Right lung (tissue), 5 donors: Measurements from ENCODE around the gene ACSL6. TPM values are rescaled to one million over a fixed set of nuclear protein-coding genes. Genes with fewer than 3 reads are reported as not detected.

ENCODE experiments used
- DNase-seq, 2 donors: peaks; one replicate each; pipeline ENCODE4 v3.0.0-alpha.2; 2013
- polyA plus RNA-seq, 5 donors: library from polyadenylated mRNA; unstranded; fragments of 120-200 nt; gene quantifications; one replicate each; pipeline versions ENCODE4 v1.2.1 to v1.2.3, GENCODE V29; 2013; ENCODE audit warnings: inconsistent platforms in 1 of 5, low replicate concordance in 1 of 5; ENCODE audit not compliant: insufficient read length in 5 of 5, insufficient read depth in 1 of 5

Gene ACSL6
- polyA plus RNA-seq, 5 donors = 0.35 to 2.7 (median 1.0) TPM

DNA sequence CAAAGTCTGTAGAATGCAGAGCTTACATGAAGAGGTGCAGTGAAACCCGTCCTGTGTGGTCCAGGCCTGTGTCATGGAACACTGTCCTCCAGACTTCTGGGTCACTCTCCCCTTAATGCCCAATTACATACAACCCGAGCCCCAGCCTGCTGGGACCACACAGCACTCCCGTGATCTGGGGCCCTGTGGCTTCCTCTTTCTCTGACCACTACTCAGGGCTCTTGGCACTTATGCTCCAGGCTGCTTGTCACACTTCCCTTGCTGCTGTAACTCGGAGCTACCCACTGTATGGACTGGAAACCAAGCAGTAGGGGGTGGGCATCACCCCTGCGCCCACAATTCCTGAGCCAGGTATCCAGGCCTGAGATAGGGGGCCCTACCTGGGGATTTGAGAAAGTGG lies 38.7 kb upstream of the ACSL6 start:
- DNase-seq = no peak

DNA sequence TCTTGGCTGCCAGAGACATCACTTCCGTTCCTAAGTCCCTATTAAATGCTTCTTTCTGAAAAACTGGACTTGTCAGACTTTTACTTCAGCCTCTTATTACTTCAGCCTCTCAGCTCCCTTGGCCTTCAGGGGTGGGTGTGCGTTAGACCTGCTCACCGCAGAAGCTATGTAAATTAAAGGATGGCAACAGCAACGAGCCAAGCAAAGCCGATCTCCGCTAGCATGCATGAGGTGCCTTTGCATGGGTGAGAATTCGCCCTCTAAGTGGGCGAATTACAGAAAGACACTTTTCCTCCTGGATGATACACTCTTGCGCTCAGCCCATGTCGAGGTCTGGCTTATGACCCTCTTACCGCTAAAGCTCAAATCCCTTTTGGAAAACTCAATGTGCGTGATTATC lies 38.1 kb upstream of the ACSL6 start:
- no peak for DNase-seq

DNA sequence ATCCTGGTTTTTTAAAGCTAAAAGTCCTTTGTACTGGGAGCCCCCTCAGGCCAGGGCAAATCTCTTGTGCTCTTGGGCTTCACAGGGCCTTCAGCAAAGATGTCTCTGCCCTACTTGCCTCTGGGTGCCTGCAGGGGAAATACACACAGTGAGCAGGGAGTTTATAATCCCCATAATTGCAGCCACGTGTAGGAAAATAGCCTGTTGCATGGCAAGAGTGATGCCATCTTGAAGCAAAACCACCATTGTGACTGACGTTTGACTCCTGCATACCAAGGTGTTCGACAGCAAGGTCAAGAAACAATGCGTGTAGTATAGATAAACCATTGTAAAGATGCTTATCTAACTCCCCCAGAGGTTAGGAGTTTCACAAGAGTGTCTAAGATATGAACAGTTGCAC lies 37.6 kb upstream of the ACSL6 start:
- no peak for DNase-seq

DNA sequence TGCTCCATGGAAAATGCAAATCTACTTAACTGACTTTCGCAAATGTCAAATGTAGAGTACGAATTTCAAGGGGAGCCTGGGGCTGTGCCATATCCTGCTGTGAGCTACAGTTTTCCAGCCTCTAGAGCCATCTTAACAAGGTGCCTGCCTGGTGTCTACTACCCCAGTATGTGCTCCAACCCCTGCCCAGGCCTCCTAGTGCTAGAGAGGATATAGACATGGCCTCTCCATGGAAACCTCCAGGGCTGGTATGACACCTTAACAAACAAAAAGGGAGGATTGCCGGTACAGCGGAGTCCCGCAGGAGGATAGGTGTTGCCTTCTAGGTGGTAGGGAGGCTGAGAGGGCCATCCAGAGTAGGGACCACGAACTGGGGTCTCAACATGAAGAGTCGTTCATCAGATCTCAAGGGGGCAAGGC lies 35.4 kb upstream of the ACSL6 start:
- DNase-seq = no peak

DNA sequence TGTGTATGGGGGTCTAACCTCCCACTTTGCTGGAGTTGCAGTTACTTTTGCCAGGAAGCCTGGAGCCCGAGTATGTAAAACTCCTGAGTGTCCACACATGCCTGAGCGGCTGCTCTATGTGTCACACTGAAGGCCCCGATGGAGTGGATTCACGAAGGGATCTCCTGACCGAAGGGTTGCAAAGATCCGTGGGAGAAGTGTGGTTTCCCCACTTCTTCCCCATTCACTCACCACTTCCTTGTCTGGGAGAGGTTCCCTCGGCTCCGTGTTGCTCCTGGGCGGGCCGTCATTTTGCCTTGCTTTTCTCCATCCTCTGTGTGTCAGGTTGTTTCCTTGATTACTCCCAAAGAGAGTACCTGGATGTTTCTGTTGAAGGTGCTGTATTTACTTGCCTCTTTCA lies 32.7 kb upstream of the ACSL6 start:
- DNase-seq = no peak

DNA sequence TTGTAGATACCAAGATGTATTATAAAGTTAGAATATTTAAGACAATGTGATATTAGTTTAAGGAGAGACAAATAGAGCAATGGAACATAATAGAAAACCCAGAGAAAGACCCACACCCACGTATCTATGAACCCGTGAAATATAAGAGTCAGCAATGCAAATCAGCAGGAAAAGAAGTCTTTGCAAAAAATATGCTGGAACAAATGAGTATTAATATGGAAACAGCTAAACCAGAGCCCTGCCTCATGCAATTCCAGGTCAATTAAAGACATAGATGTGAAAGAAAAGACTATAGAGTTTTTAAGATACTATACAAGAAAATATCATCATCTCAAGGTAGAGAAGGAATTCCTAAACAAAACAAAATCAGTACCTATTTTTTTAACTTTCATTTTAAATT lies 25.9 kb upstream of the ACSL6 start:
- no peak for DNase-seq

DNA sequence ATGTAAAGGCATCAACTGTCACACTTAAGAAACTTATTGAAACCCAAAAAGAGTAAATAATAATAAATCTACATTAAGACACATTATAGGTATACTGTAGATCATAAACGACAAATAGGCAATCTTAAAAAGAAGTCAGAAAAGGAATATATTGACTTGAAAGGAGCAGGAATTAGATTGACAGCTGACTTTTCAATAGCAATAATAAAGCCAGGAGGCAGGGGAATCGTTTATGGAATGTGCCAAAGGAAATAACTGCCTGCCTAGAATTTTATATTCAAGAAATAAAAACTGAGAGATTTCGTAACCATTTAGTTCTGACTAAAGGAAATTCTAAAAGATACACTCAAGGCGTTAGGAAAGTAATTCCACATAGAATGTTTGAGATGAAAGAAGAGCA lies 21.7 kb upstream of the ACSL6 start:
- no peak for DNase-seq

DNA sequence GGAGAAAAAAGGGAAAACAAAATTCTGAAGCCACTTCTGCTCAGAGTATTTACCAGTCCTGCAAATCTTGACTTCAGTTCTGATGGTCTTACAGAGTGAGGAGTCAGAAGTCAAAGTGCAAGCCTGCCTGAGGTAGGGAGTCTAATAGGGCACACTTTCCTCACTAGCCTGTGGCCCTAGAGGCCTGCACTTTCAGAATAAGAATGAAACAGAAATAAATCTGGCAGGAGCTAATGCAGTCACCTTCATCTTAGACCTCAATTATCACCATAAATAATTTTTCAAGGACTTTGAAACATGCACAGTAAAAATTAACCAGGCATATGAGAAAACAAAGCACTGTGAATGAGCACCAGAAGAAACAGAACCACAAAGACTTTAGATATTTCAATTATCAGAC lies 20.7 kb upstream of the ACSL6 start:
- DNase-seq = no peak

DNA sequence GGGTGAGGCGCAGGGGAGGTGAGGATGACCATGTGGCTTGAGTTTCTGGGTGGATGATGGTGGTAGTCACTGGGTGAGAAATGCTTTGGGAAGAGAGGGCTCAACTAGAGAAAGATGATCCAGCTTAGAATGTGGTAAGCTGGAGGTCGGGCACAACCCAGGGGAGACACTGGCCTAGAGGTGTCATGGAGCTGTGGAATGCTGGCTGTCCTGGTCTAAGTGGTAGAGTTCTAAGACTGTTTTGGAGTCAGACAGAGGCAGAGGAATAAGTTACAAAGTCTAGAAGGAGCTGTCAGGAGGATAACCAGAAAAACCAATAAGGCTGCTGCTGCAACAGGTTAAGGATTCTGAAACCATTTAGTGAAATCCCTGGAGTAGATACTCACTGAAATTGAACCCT lies 19.2 kb upstream of the ACSL6 start:
- DNase-seq = no peak

DNA sequence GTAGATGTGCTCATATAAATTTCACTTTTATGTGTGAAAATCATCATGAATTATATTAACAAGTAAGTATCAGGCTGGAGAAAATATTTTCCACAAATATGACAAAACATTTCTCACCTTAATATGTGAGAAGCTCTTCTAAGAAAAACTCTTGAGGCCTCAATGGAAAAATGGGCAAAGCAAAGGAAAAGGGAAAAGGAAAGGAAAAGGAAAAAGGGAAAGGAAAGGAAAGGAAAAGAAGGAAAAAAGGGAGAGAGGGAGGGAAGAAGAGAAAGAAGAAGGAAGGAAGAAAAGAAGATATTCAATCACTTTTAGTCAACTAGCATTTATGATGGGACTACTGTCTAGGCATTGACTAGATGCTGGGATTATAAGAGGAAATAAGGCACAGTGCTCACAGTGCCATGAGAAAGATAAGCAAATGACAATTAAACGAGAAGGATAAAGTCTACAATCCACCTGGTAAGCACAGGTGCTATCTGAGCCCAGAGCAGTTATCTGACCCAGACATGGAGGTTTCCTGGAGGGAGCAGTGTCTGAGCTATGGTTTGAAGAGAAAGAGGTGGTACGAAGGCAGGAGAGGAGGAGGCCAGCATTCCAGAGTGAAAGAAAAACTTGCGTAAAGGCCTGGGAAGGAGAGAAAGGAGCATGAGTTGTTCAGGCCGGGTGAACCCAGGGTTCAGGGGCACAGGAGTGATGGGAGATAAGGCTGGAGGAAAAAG lies 18.3 kb upstream of the ACSL6 start:
- DNase-seq = no peak

DNA sequence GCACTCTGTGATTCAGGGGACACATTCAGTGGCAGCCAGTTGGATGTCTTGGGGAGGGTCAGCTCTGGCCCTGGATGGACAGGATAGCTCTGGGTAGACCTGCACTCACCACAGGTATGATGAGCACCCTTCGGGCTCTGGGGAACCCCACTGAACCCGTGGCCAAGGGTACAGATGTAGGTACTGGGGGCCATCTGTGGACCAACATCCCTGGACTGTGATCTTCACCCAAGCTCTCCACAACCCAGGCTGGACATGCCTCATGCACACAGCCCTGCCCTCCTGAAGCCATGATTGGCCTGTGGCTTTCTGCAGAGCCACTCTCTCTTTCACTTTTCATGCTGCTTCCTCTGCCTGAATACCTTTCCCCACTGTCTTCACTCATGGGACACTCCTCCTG lies 15.6 kb upstream of the ACSL6 start:
- DNase-seq = no peak

DNA sequence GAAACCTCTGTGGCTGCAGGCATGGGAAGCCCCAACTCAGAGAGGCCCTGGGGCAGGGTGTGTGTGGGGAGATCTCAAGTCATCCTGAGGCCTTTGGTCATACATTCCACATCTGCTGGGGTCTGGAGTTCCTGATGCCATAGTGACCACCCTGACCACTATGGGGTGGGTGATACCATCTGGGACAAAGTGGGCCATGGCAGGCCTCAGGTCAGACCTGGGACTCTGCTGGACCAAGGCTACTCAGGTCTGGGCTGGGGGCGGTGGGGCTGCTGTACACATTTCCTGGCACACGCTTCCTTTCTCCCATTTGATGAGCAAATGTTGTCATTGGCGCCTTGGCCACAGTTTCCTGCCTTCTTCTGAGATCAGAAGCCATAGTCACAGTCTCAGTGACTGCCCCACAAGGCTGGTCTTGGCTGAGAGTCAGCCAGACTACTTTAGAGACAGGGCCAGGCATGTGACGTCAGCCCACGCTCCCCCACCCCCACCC lies 15.1 kb upstream of the ACSL6 start:
- no peak for DNase-seq

DNA sequence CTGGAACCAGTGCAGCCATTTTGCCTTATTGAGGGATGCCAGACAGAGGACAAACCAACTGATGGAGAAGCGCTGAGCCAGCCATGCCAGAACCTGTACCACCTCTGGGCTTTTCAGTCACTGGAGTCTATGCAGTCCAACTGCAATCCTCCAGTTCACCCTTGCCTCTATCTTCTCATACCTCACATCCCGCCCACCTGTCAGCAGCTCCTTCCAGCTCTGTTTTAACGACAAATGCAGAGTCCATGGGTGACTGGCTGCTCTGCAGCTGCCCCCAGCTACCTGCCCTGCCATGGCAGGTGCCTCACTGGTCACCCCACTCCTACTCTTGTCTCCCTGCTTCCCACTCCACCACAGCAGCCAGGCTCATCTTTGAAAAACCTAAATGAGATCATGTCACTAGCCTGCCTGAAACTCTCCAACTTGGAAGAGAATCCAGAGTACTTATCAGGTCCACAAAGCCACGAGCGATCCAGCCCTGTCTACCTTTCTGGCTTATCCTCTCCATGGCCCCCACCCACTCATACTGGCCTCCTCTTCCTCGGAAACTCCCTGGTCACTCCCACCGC lies 14.0 kb upstream of the ACSL6 start:
- no peak for DNase-seq

DNA sequence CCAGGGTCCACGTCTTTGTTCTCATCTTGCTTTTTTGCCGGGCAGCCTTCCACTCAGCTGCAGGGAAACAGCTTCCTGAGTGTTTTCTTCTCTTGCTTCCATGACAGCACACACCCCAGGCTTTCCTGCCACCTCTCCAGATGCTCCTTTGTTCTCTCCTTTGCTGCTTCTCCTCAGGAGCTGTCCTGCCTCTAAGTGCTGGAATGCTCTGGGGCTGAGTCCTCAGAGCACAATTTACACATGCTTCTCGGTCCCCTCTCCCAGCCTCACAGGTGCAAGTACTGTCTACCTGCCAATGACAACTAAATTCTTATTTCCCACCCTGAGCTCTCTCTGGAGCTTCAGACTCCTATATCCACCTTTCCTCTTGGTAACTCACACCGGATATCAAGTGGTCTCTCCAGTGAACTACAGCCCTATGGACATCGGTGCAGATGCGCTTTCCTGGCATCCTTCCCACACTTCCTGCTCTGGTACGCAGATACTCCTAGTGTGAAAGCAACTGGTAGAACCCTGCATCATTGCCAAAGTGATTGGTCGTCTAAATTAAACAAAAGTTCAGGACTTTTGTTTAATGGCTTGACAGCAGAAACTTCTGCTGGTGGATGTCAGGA lies 13.4 kb upstream of the ACSL6 start:
- no peak for DNase-seq

DNA sequence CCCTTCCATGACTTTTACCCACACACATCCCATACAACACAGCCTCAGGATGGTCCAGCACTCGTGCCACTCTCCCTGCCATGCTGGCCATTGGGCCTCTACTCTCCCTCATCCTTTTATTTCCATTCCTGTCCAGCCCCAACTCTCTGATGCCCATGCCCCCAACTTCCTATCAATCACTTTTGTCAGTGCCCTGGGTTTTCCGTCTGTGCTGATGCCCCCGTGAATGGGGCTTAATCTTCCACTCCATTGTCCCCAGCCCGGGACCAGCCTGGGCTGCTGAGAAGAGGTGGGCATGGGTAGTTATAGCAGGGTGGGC lies 12.6 kb upstream of the ACSL6 start:
- DNase-seq = no peak

DNA sequence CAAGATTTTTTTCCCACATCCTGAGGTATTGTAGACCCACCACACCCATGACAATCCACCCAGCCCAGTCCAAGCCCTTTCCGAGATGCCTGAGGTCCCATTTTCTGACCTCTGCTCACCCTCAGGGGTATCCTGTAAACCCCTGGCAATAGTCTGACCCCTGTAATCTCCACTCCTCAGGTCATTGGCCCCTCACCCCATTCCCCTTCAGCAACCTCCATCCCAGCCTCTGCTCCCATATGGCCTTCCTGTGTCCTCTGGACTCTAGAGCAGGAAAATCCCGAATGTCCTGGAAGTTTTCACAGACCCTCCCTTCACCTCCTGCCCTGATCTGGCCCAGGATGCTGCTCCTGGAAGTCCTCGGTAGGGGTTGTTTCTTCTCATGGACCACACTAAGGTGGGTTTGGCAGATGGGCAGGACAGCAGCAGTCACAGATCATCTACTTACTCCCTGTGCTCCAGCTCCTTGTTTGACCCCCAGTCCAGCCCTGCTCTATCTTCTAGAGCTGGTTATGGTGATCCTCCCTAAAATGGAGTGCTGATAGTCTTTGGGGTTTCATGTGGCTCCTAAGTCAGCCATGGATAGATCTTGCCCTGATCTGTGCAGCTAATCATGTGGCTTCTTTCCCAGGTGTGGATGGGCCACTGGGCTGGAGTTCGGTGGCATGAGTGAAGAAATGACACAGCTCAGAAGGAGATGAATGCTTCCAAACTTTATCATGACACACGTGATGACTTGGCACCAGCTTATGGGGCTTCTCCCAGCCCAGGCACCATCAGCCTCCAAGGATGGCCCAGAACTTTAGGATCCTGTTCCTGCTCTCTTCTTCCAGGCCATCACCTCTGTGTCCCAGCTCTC lies 12.0 kb upstream of the ACSL6 start:
- DNase-seq = no peak

DNA sequence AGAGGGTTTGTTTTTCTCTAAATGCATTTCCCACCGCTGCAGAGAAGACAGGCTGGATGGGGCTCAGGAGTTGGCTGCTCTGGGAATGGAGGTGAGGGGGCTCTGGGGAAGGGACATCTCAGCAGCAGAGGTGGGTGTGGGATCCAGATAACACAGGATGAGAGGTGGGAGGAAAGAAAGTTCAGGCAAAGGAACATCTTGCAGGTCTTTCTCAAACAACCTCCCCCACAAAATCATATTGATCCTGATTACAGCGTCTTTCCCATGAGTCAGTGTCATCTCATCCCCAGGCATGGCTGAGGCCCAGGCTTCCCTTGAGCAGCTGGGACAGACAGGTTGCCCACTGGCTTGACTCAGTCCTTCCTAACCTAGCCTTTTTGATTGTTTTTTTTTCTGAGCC lies 11.3 kb upstream of the ACSL6 start:
- no peak for DNase-seq

DNA sequence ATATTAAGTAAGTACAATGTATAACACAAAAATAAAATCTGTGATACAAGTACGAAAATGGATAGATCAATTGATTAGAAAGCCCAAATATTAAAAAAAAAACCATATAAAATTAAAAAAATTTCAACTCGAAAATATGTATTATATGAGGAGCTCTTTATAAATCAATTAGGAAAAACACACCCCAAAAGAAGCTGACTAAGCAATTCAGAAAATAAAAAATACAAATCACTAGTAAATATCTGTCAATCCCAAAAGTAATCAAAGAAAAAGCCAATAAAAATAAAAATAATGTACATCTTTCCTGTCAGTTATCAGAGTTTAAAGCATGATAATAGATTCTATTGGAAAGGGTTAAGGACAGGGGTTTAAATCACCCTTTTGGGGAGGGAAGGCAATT lies 10.2 kb upstream of the ACSL6 start:
- DNase-seq = no peak

DNA sequence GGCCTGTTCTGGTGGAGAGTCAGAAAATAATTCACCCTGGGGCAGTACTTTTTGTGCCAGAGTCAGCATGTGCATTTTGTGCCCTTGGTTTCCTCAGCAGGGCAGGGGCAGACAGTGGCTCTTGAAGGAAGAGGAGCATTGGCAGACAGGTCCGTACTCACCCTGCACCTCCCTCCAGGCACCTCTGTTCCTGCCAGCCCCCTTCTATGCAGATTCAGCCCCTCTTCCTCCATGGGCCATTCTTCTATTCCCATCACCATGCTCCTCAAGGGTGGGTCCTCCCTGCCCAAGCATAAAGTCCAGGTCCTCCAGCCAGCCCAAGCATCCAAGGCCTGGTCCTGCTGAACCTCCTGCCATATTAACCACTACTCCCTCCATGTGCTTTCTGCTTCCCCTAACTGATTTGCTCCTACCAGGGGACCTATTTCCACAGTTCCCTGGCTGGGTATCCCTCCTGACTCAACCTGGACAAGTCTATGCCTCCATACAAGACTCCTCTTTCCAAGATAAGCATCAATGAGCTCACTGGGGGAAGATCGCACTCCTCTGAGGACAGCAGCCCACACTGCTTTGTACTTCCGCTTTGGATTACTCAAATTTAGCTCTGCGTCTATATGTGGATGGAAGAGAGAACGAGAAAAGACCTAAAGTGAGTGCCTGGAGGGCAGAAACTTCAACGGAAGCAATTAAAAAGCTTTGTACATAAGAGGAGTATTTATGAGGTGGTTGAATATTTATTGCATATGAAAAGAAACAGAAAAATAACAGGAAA lies 9.3 kb upstream of the ACSL6 start:
- no peak for DNase-seq

DNA sequence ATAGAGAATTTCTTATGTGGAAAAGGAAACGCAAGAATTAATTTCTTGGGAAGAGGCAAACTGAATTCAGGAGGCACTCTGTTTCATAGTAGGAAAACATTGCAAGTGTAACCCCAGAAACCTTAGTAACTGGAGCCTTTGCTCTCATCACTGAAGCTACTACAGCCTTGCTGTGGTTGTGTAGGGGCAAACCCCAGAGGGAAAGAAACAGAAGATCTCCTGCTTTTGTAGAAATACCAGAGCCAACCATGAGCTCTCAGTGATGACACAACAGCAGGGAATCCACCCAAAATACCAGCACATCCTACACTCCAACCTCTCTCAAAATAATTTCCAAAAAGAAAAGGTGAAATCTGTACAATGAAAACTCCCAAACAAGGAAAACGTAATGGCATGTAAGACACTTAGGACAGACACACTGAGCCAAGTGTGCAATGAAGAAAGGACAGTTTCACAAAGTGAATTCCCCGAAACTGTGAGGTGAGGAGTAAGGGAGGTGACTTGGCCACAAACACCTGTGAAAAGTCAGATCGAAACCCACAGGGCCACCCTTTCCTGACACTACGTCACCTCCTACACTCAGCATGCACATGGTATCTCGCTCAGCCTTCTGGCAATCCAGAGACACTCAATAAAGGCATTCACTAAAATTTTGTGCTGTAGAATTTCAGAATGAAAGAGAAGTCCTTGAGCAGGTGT lies 8.5 kb upstream of the ACSL6 start:
- DNase-seq = no peak

DNA sequence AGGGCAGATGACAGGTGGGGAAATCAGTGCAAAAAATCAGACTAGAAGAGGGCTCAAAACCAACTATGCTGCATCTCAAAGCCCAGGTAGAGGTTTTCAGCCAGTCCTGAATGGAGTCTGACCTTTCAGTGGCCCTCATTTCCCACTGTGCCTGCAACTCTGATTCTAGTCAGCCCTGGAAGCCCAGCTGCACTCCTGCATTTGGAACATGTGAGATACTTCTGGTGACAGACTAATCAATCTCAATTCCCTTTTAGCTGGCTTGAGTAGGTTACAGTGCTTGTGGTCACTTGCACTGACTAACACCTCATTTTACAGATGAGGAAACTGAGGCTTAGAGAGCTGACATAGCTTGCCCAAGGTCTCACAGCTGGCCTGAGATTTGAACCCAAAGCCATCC lies 7.9 kb upstream of the ACSL6 start:
- no peak for DNase-seq
